Measurements from ENCODE around the gene KIF5A.

The KIF5A gene

DNA sequence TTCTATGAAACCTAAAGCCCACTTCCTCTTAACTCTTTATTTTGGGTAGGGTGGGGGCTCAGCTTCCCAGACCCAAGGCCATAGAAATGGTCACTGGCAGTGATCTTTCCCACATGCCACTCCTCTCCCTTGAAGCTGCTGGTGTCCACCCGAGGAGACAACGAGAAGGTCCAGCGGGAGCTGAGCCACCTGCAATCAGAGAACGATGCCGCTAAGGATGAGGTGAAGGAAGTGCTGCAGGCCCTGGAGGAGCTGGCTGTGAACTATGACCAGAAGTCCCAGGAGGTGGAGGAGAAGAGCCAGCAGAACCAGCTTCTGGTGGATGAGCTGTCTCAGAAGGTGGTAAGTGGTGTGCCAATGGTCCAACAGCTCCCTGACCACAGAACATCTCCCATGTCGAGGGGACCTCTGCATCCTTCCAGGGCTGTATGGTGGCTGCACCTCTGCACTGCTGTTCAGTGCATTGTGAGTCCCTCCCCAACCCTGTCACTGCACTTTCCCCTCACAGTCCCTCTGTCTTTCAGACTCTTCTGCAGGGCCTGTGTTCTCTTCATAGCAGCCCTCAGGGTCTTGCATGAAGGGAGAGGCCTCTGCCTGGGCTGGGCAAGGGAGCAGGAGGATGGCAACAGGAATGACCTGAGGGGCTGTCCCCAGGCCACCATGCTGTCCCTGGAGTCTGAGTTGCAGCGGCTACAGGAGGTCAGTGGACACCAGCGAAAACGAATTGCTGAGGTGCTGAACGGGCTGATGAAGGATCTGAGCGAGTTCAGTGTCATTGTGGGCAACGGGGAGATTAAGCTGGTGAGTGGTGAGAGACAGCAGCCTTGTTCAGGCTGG lies 22.3 kb downstream of the KIF5A start:
- in situ Hi-C loops (cut with HindIII; ENCODE audit: low pct_ligation_motif_present, low sequenced_read_pairs), result no loop called here
- Histone ChIP-seq H3K27ac (no peak overlapping the region), H3K27me3 (replicated peaks) (no peaks in the 10 kb centered on the region), H3K4me3 (ENCODE audit: low read depth, low read length) (no peak overlapping the region), H3K36me3 (replicated peaks) (no peaks in the 10 kb centered on the region)
- TF ChIP-seq, protein P1, sequence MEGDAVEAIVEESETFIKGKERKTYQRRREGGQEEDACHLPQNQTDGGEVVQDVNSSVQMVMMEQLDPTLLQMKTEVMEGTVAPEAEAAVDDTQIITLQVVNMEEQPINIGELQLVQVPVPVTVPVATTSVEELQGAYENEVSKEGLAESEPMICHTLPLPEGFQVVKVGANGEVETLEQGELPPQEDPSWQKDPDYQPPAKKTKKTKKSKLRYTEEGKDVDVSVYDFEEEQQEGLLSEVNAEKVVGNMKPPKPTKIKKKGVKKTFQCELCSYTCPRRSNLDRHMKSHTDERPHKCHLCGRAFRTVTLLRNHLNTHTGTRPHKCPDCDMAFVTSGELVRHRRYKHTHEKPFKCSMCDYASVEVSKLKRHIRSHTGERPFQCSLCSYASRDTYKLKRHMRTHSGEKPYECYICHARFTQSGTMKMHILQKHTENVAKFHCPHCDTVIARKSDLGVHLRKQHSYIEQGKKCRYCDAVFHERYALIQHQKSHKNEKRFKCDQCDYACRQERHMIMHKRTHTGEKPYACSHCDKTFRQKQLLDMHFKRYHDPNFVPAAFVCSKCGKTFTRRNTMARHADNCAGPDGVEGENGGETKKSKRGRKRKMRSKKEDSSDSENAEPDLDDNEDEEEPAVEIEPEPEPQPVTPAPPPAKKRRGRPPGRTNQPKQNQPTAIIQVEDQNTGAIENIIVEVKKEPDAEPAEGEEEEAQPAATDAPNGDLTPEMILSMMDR (IDR thresholded peaks at IDR 0.05; ENCODE audit: low read depth, low read length, missing control alignments), result no peak
- no peak for DNase-seq

DNA sequence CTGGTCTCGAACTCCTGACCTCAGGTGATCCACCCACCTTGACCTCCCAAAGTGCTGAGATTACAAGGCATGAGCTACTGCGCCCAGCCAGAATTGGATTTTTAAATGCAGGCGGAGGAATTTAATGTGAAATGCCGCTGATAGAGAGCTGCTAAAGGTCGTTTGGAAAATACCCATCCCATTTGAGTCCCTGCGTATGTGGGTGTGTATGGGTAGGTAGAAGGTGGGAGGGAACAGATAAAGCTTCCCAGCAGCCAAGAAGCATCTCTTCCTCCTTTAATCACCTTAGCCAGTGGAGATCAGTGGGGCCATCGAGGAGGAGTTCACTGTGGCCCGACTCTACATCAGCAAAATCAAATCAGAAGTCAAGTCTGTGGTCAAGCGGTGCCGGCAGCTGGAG lies 25.0 kb downstream of the KIF5A start:
- TF ChIP-seq, protein P1 (IDR thresholded peaks at IDR 0.05; ENCODE audit: low read depth, low read length, missing control alignments), result no peak
- no peak overlapping the region for H3K27ac ChIP-seq
- no peaks in the 10 kb centered on the region for H3K27me3 ChIP-seq (replicated peaks)
- DNase-seq, result no peak
- in situ Hi-C loops (cut with HindIII; ENCODE audit: low pct_ligation_motif_present, low sequenced_read_pairs), result no loop called here
- no peak overlapping the region for H3K4me3 ChIP-seq (ENCODE audit: low read depth, low read length)
- no peaks in the 10 kb centered on the region for H3K36me3 ChIP-seq (replicated peaks)

DNA sequence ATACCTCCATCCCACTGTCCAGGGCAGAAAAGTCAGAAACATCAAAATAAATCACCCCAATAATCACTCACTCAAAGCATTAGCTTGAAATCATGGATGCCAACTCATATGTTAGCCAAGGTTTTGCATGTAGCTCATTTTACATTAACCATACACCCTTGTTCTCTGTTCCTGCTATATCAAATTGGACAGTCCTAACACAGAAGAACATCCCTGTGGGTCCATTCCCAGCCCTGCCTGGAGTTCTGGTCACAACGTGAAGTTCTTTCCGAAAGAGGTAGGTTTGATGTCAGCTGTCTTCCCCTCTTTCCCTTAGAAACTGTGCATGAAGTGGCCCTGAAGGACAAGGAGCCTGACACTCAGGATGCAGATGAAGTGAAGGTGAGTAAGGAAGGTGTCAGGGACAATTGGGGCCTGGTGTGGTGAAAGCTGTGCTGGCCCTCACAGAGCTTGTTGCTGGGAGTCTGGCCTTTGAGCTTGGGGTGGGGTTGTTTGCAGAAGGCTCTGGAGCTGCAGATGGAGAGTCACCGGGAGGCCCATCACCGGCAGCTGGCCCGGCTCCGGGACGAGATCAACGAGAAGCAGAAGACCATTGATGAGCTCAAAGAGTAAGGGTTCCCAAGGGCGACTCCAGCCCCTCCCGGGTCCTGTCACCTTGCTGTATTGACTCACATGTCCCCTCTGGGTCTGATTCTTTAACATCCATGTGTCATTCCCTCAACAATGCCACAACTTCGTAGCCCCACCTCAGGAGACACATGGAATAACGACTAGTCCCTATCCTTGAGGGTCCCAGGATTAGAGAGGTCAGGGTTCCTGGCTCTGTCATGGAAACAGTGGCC lies 26.1 kb downstream of the KIF5A start:
- in situ Hi-C loops (cut with HindIII; ENCODE audit: low pct_ligation_motif_present, low sequenced_read_pairs), result no loop called here
- H3K36me3 ChIP-seq (replicated peaks), result no peaks in the 10 kb centered on the region
- H3K4me3 ChIP-seq (ENCODE audit: low read depth, low read length), result no peak overlapping the region
- TF ChIP-seq, protein P1 (IDR thresholded peaks at IDR 0.05; ENCODE audit: low read depth, low read length, missing control alignments), result no peak
- H3K27me3 ChIP-seq (replicated peaks), result no peaks in the 10 kb centered on the region
- no peak for DNase-seq
- no peak overlapping the region for H3K27ac ChIP-seq

DNA sequence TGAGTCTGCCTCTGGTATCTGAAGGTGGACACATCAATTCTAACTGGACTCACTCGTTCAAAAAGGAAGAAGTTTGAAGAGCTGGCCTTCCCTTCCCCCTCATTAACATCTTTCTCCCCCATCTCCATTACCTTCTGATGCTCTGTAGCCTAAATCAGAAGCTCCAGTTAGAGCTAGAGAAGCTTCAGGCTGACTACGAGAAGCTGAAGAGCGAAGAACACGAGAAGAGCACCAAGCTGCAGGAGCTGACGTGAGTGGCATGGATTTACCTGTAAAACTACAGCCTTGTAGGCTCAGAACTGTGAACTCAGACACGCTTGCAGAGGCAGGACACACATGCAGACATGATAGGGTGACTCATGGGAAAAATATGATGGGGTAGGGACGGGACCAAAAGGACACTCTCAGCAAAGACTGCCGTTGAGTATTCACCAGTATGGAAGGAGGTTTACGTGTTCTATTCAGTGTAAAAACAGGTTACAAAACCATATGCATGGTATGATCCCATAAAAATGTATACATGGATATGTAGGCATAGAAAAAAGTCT lies 26.8 kb downstream of the KIF5A start:
- H3K36me3 ChIP-seq (replicated peaks), result no peaks in the 10 kb centered on the region
- no peak overlapping the region for H3K27ac ChIP-seq
- in situ Hi-C loops (cut with HindIII; ENCODE audit: low pct_ligation_motif_present, low sequenced_read_pairs), result no loop called here
- H3K27me3 ChIP-seq (replicated peaks), result no peaks in the 10 kb centered on the region
- TF ChIP-seq, protein P1 (IDR thresholded peaks at IDR 0.05; ENCODE audit: low read depth, low read length, missing control alignments), result no peak
- no peak overlapping the region for H3K4me3 ChIP-seq (ENCODE audit: low read depth, low read length)
- no peak for DNase-seq

DNA sequence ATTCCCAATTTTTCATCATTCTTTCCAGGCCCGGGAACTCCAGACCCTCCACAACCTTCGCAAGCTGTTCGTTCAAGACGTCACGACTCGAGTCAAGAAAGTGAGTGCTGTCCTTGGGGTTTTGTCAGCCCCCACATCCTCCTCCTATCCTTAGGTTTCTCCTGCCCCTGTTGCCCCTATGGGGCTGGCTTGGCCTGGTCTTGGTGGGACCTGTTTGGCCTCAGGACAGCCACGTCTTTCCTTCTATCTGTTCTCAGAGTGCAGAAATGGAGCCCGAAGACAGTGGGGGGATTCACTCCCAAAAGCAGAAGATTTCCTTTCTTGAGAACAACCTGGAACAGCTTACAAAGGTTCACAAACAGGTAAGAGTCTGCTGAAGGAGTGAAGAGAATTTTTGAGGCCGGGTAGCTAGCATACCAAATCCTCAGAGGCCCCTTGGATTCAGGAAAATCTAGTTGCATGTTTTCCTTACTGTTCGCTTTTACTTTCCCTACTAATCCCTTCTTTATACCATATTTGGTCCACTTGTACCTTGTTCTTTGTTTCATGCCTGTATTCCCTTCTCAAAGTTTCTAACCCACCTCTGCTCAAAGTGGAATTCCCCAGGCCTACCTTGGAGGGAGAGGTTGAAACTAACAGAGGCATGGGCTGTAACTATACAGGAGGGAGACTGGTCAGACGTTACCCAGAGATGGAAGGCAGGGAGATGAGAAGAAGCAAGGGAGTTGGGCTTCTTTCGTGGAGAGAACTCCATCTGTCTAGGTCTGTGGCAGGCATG lies 28.3 kb downstream of the KIF5A start:
- no peak for DNase-seq
- TF ChIP-seq, protein P1 (IDR thresholded peaks at IDR 0.05; ENCODE audit: low read depth, low read length, missing control alignments), result no peak
- Histone ChIP-seq H3K4me3 (ENCODE audit: low read depth, low read length) (no peak overlapping the region), H3K27me3 (replicated peaks) (no peaks in the 10 kb centered on the region), H3K27ac (no peak overlapping the region), H3K36me3 (replicated peaks) (no peaks in the 10 kb centered on the region)
- in situ Hi-C loops (cut with HindIII; ENCODE audit: low pct_ligation_motif_present, low sequenced_read_pairs), result no loop called here
